Activated T-helper 17 cell treated with anti-CD3 and anti-CD28 coated beads, Interleukin-2, amount 50 U/mL, for 72 hours (primary cell): ENCODE data around the gene G2E3. TPM values are rescaled to one million over a fixed set of nuclear protein-coding genes. Genes with fewer than 3 reads are reported as not detected.
"Not testable (repeated sequence)": the region's sequence is repeated elsewhere in the genome, so short reads cannot be mapped to it uniquely, and the experiment has no call there.

Source experiments
- ATAC-seq: fragments of 150-1000 bp; cut with Tn5 transposase; replicated peaks from 2 replicates; pipeline ENCODE4 v1.10.0; 2021; ENCODE audit warnings: mild to moderate bottlenecking, moderate library complexity
- H3K27ac Mint-ChIP-seq: one replicate; pipeline ENCODE4 v1.8.0; 2022; ENCODE audit warnings: mixed read lengths
- H3K27me3 Mint-ChIP-seq: one replicate; pipeline ENCODE4 v1.8.0; 2022; ENCODE audit warnings: mixed read lengths
- H3K36me3 Mint-ChIP-seq: one replicate; pipeline ENCODE4 v1.8.0; 2022; ENCODE audit warnings: low read depth, mild to moderate bottlenecking, mixed read lengths
- H3K4me1 Mint-ChIP-seq: one replicate; pipeline ENCODE4 v1.8.0; 2022; ENCODE audit warnings: mixed read lengths
- H3K4me3 Mint-ChIP-seq: one replicate; pipeline ENCODE4 v1.8.0; 2022; ENCODE audit warnings: mild to moderate bottlenecking, mixed read lengths
- H3K9me3 Mint-ChIP-seq: one replicate; pipeline ENCODE4 v1.8.0; 2022; ENCODE audit warnings: mixed read lengths
- total RNA-seq, 2 donors: library from RNA; stranded (reverse); gene quantifications; one replicate each; pipeline ENCODE4 v1.2.3, GENCODE V29; 2022

The G2E3 gene
- total RNA-seq, 2 donors from 2014 or later: 30.0 to 40.5 TPM

- Mint-ChIP-seq H3K27me3 (no peaks in the 10 kb centered on the region), H3K9me3 (no peaks in the 10 kb centered on the region), H3K4me1 (peaks cover 4% of the 10 kb centered on the region), H3K36me3 (peaks cover 89% of the 10 kb centered on the region), H3K4me3 (no peak overlapping the region), H3K27ac (no peak overlapping the region)
- no peak for ATAC-seq
These were observed 82.2 kb downstream of the G2E3 start for GRCh38 chr14:30641207-30641606.

- not testable (repeated sequence) for H3K9me3 Mint-ChIP-seq, H3K27me3 Mint-ChIP-seq, H3K4me3 Mint-ChIP-seq, H3K4me1 Mint-ChIP-seq, ATAC-seq, H3K27ac Mint-ChIP-seq
- peaks cover 95% of the 10 kb centered on the region for H3K36me3 Mint-ChIP-seq
These were observed 85.5 kb downstream of the G2E3 start for GRCh38 chr14:30644462-30644861.

- H3K36me3 Mint-ChIP-seq: peaks cover 99% of the 10 kb centered on the region
These were observed 86.6 kb downstream of the G2E3 start for GRCh38 chr14:30645600-30645999.

GRCh38 chr14:30648471-30648870 is 89.5 kb downstream of the G2E3 start:
- no peak for ATAC-seq
- Mint-ChIP-seq H3K9me3 (no peaks in the 10 kb centered on the region), H3K27me3 (no peaks in the 10 kb centered on the region), H3K4me3 (no peak overlapping the region), H3K4me1 (peaks cover 4% of the 10 kb centered on the region), H3K27ac (no peak overlapping the region), H3K36me3 (peaks cover 87% of the 10 kb centered on the region)

More at GRCh38 chr14:30645600-30645999, 86.6 kb downstream of the G2E3 start:
- Mint-ChIP-seq H3K27me3 (no peaks in the 10 kb centered on the region), H3K9me3 (no peaks in the 10 kb centered on the region), H3K4me3 (no peak overlapping the region), H3K4me1 (peaks cover 4% of the 10 kb centered on the region), H3K27ac (peak overlapping the region; percentile 36)
- ATAC-seq: no peak

DNA sequence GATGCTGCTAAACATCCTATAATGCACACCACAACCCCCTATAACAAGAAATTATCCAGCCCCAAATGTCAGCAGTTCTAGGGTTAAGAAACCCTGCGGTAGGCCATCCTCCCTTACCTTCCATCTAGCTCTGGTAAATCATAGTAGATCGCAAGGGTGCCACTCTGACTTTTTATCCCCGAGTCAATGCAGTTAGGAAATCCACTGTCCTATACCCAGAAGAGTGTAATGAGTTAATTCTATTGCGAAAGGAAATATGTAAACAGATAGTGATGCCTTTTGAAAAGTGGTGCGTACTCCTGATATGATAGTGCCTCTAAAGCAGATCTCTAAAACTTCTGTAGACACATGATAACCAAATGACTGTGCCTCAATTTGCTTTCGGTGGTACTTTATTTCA is 93.0 kb downstream of the G2E3 start:
- no peak overlapping the region for H3K4me3 Mint-ChIP-seq
- no peaks in the 10 kb centered on the region for H3K4me1 Mint-ChIP-seq
- H3K9me3 Mint-ChIP-seq: no peaks in the 10 kb centered on the region
- no peaks in the 10 kb centered on the region for H3K27me3 Mint-ChIP-seq
- no peak for ATAC-seq
- peak overlapping the region; percentile 19 for H3K27ac Mint-ChIP-seq
- H3K36me3 Mint-ChIP-seq: peaks cover 52% of the 10 kb centered on the region

DNA sequence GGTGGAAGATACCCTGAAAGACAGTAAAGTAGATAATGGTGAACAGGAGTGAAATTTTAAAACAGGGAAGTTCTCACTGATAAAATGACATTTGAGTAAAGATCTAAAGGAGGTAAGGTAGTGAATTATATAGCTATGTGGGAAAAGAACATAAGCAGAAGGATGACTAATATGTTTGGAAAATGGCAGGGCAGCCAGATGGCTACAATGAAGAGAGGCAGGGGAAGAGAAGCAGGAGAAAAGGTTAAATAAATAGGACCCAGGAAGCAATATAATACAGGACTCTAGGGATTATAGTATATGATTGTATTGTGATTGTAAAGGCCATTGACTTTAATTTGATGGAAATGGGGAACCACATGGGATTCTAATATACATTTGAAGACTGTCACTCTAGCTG is 96.2 kb downstream of the G2E3 start:
- no peak overlapping the region for H3K27ac Mint-ChIP-seq
- no peaks in the 10 kb centered on the region for H3K4me1 Mint-ChIP-seq
- no peak overlapping the region for H3K4me3 Mint-ChIP-seq
- no peaks in the 10 kb centered on the region for H3K27me3 Mint-ChIP-seq
- ATAC-seq: no peak
- H3K36me3 Mint-ChIP-seq: peaks cover 31% of the 10 kb centered on the region
- no peaks in the 10 kb centered on the region for H3K9me3 Mint-ChIP-seq

- H3K4me1 Mint-ChIP-seq: no peaks in the 10 kb centered on the region
- no peaks in the 10 kb centered on the region for H3K27me3 Mint-ChIP-seq
- H3K4me3 Mint-ChIP-seq: no peak overlapping the region
- no peaks in the 10 kb centered on the region for H3K9me3 Mint-ChIP-seq
- peaks cover 31% of the 10 kb centered on the region for H3K36me3 Mint-ChIP-seq
- H3K27ac Mint-ChIP-seq: no peak overlapping the region
- no peak for ATAC-seq
These were observed 96.7 kb downstream of the G2E3 start for GRCh38 chr14:30655658-30656057.

GRCh38 chr14:30656190-30656632 is 97.3 kb downstream of the G2E3 start:
- Mint-ChIP-seq H3K27me3 (no peaks in the 10 kb centered on the region), H3K27ac (no peak overlapping the region)
- ATAC-seq: no peak

DNA sequence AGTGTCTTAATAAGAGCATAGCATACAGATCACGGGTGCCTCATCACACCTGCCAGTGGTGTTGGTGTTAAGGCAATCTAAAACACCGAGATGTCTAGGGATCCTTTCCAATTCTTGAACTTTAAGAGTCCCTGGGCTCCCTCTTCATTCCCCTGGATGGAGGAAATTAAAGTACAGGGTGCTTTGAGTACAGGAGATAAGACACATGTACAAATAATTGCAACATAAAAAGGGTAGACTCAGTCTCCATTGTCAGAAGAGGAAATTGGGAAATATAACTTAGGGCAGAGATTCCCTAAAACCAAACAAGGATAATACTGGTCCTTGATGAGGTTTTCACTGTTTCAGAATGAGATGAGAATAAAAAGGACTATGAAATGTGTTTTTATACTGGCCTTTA is 98.1 kb downstream of the G2E3 start:
- H3K9me3 Mint-ChIP-seq: no peaks in the 10 kb centered on the region
- H3K4me3 Mint-ChIP-seq: no peak overlapping the region
- H3K4me1 Mint-ChIP-seq: no peaks in the 10 kb centered on the region
- H3K27me3 Mint-ChIP-seq: no peaks in the 10 kb centered on the region
- H3K36me3 Mint-ChIP-seq: peaks cover 31% of the 10 kb centered on the region
- no peak for ATAC-seq
- H3K27ac Mint-ChIP-seq: no peak overlapping the region

More at GRCh38 chr14:30656190-30656632, 97.3 kb downstream of the G2E3 start:
- Mint-ChIP-seq H3K4me3 (no peak overlapping the region), H3K36me3 (peaks cover 31% of the 10 kb centered on the region), H3K9me3 (no peaks in the 10 kb centered on the region), H3K4me1 (no peaks in the 10 kb centered on the region)

GRCh38 chr14:30657606-30658163 is 98.7 kb downstream of the G2E3 start:
- no peak overlapping the region for H3K27ac Mint-ChIP-seq
- no peaks in the 10 kb centered on the region for H3K4me1 Mint-ChIP-seq
- H3K36me3 Mint-ChIP-seq: peaks cover 34% of the 10 kb centered on the region
- H3K27me3 Mint-ChIP-seq: no peaks in the 10 kb centered on the region
- no peak for ATAC-seq
- H3K9me3 Mint-ChIP-seq: no peaks in the 10 kb centered on the region
- H3K4me3 Mint-ChIP-seq: no peak overlapping the region

GRCh38 chr14:30658645-30659044 is 99.7 kb downstream of the G2E3 start:
- Mint-ChIP-seq H3K36me3 (peaks cover 43% of the 10 kb centered on the region), H3K9me3 (no peaks in the 10 kb centered on the region), H3K27me3 (no peaks in the 10 kb centered on the region), H3K27ac (no peak overlapping the region), H3K4me3 (no peak overlapping the region), H3K4me1 (no peaks in the 10 kb centered on the region)
- no peak for ATAC-seq

GRCh38 chr14:30669594-30669993 is 110.6 kb downstream of the G2E3 start:
- Mint-ChIP-seq H3K4me1 (peaks cover 11% of the 10 kb centered on the region), H3K27me3 (no peaks in the 10 kb centered on the region), H3K27ac (no peak overlapping the region), H3K36me3 (peaks cover 50% of the 10 kb centered on the region), H3K9me3 (no peaks in the 10 kb centered on the region), H3K4me3 (no peak overlapping the region)
- no peak for ATAC-seq

Other genes with a start within 250 kb of the G2E3 start
- gene SCFD1, start 63.2 kb downstream of the G2E3 start, total RNA-seq: 10 to 100 TPM; 53.9 to 70.7 TPM